GM23338 (cell line): ENCODE results near the gene VSTM2B.

Source experiments
- CTCF ChIP-seq, 2 experiments: fragments of 200-600 bp in 1 of 2; sonication (generic) in 1 of 2; conservative IDR thresholded peaks; 2 replicates each; pipeline versions ENCODE4 v1.5.1 to v1.6.1; 2016 to 2017; ENCODE audit warnings: antibody characterized with exemption in 2 of 2, low read depth in 2 of 2, mild to moderate bottlenecking in 2 of 2, moderate library complexity in 1 of 2
- ETS1 ChIP-seq: IDR thresholded peaks from 2 replicates; pipeline ENCODE4 v1.6.1; 2016; ENCODE audit warnings: antibody characterized with exemption
- JUNB ChIP-seq: IDR thresholded peaks from one replicate; pipeline ENCODE4 v1.6.1; 2016; ENCODE audit warnings: antibody characterized with exemption; ENCODE audit not compliant: unreplicated experiment
- POLR2AphosphoS5 ChIP-seq: IDR thresholded peaks from 2 replicates; pipeline ENCODE4 v1.6.1; 2016; ENCODE audit warnings: antibody characterized with exemption, low read depth

GRCh38 chr19:29499921-29500590 lies 25.7 kb upstream of the VSTM2B start:
- no peak for TF ChIP-seq ETS1
- no peak for TF ChIP-seq CTCF (conservative IDR thresholded peaks at IDR 0.05; ENCODE audit: low read depth in 2 of 2)
- no peak for TF ChIP-seq JUNB
- TF ChIP-seq POLR2AphosphoS5, result no peak
